HG03457 (cell line): Measurements from ENCODE around the gene SLC25A13.
"Not testable (repeated sequence)": the region's sequence is repeated elsewhere in the genome, so short reads cannot be mapped to it uniquely, and the experiment has no call there.

ENCODE experiments used
- ATAC-seq: cut with Tn5 transposase; IDR thresholded peaks from one replicate; pipeline ENCODE4 v1.9.1; 2021; ENCODE audit warnings: moderate number of reproducible peaks; ENCODE audit not compliant: unreplicated experiment

SLC25A13 gene

DNA sequence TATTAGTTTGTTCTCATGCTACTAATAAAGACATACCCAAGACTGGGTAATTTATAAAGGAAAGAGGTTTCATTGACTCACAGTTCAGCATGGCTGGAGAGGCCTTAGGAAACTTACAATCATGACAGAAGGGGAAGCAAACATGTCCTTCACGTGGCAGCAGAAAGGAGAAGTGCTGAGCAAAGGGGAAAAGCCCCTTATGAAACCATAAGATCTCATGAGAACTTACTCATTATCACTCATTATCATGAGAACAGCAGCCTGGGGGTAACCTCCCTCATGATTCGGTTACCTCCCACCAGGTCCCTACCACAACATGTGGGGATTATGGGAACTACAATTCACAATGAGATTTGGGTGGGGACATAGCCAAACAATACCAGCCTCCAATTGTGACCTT lies 4.9 kb upstream of the SLC25A13 start:
- ATAC-seq: not testable (repeated sequence)

DNA sequence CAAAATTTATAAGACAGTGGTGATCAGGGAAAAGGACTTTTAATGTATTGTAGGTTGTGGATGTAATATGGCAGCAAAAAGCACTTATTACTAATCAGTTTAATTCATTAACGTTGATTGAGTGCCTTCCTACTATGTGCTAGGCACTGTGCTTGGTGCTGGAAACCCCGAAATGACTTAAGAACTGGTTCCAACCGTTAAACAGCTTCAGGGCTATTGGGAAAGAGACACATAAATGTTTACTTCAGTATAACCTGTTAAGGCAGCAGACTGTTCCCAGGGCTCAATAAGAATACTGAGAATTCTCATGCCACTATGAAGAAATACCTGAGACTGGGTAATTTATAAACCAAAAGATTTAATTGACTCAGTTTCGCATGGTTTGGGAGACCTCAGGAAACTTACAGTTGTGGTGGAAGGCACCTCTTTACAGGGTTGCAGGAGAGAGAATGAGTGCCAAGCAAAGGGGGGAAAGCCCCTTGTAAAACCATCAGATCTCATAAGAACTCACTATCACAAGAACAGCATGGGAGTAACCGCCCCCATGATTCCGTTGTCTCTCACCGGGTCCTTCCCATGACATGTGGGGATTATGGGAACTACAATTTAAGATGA lies 1.1 kb upstream of the SLC25A13 start:
- no peak for ATAC-seq

DNA sequence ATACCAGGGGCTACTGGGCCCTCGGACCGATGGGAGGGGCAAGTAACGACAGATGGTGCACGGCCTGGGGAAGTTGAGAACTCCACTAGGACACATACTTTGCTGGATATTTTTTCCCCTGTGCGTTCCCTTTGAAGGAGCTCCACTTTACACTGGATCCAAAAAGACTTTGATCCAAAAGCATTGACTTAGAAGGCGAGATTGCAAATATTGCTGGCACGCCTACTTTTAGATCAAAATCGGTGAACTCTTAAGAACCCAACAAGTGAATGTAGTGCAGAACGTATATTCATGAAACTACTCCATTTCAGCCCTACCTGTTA lies 436 bp upstream of the SLC25A13 start:
- no peak for ATAC-seq

DNA sequence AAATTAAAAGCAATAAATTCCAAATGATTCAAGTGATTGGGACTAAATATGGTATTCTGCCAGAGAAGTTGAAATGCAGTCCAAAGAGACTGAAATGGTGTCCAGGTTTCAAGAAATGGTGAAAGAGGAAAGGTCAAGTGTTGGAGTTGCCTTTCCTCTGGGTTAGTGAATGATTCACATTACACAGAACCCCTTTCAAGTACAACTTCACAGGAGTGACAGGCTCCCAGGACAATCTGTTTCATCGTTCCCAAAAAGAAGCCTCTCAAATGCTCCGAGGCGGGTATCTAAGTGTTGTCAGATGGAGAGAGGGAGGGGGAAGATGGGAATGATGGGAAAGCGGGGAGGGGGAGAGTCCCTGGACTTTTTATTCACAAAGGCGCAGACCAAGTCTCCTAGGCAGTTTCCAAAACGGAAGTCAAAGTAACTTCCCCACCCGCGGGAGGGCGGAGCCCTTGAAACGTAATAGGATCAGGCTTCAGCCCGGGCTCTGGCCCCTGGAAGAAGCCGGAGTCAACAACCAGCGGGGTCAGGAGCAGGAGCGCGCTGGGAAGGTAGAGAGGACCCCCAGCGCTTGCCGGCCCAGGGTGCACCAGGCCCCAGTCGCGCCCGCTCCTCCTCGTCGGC lies 754 bp downstream of the SLC25A13 start:
- ATAC-seq: peak; percentile 33

DNA sequence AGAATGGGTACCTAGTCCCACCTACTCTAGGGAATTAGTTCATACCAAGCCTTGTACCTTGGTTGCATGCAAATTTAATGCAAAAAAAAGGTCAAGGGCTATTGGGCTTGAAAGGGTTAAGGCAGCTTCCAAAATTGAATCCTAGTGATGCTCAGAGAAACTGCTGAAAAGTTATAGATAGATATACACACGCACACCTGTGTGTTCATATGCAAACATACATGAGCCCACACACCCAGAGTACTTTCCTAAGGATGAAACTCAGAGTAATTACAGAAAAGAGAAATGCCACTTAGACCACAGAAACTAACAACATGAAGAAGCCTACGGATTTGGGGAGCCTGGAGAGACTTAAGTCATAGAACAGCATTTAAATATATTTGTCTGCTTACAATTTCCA lies 1.5 kb downstream of the SLC25A13 start:
- ATAC-seq: peak; percentile 43

DNA sequence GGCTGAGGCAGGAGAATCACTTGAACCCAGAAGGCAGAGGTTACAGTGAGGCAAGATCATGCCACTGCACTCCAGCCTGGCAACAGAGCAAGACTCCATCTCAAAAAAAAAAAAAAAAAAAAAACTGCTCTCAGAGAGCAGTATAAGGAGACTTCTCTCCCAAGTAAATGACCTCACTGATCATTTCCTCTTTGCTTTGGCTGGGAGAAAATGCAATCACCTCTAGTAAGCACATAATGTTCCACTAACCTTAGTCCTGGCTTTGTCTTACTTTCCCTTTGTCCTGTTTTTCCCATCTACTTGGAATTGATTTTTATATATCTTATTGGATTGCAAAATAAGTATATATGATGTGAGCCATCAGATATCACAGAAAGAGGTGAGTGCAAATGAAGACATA lies 2.5 kb downstream of the SLC25A13 start:
- no peak for ATAC-seq

DNA sequence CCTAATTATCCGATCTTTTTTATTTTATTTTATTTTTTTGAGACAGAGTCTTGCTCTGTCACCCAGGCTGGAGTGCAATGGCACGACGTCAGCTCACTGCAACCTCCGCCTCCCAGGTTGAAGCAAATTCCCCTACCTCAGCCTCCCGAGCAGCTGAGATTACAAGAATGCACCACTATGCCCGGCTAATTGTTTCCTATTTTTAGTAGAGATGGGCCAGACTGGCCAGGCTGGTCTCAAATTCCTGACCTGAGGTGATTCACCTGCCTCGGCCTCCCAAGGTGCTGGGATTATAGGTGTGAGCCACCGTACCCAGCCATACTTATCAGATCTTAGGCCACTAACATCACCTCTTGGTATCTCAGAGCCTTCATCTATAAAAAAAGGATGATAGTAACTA lies 4.9 kb downstream of the SLC25A13 start:
- ATAC-seq: no peak

DNA sequence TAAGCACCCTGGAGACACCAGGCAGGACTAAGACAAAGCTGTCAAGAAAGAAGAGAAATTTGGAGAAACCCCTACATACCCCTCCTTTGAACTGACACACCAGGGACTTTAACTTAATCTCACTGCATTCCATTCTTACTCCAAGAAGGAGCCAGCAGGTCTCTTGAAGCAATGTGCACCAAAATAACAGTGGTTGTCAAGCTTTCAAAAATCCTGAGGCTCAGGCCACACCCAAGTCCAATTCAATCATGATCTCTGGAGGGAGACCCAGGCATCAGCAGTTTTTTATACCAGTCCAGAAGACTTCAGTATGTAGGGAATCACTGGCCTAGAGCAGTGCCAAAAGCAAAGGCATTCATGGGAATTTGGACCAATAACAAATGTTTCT lies 6.8 kb downstream of the SLC25A13 start:
- ATAC-seq: no peak

DNA sequence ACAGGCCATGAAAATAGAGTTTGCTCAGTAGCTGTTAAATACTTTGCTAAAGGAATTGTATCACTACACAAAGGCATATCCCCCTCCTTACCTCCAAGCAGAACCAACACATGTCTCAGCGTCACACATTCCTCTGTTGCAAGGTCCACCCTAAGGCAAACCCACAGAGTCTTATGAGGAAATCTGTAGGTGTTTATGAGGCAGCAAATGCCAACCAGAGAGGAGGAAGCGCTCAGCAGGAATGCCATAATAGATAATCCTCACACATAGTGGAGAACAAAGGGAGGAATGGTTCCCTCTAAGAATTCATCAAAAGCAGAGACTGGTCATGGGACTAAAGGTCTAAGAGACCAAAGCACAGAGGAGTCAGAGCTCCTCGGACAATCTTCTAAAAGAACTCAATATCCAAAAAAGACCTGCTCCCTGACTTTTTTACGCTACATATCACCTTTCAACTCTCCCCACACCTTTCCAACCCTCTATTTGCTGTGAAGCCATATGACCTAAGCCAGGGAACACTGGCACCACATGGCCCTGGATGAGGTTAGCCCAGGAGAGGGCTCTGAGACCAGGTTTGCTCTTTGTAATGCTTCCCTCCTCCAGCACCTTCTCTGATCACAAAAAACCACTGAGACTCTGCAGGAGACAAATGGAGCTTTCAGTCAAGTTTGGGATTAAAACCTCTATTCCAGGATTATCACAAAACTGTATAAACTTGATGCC lies 7.3 kb downstream of the SLC25A13 start:
- no peak for ATAC-seq

DNA sequence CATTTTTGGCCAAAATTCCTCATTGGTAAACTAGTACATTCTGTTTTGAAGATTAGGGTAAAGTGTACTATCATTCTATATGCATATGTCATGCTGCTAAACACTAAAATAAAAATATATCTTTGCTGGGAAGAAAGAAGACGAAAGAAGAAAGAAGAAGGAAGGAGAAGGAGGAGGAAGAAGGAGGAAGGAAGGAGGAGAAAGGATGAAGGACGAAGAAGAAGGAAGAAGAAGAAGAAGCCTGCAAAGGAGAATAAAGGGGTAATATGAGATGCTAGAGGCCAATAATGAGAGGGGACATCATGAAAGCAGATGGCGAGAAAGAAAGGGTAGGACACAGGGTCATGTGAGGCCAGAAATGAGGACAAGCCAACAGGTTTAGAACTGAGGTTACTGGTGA lies 8.0 kb downstream of the SLC25A13 start:
- ATAC-seq: no peak

DNA sequence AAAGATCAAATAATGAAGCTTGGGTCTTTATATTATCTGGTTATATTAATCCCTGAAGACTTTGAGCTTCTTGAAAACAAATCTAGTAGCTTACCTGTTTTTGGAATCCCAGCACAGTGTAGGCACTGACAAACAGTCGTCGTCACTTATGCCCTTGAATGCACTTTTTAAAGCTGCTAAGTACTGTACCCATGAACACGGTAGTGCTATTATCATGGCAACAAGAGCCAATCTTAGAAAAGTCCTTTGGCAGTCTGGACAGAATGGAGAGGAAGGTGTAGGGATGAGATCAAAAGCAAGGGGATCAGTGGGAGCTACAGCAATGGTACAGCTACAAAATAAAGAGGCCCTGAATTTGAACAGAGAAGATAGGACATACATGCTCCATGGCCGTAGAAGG lies 9.4 kb downstream of the SLC25A13 start:
- ATAC-seq: no peak

DNA sequence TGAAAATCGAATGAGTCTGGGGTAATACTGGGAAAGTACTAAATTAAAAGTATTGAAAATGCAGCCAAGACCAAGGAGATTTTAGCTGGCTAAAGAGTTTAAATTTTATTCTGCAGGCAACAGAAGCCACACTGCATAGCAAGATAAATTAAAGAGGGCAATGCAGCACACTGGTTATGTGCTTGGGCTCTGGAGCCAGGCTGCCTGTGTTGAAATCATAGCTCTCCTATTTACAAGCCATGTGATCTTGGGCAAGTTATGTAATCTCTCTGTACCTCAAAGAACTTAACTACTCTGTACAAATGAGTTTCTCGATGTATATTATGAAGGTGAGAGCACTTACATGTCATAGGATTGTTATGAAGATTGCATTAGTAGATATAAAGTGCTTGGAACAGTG lies 9.9 kb downstream of the SLC25A13 start:
- no peak for ATAC-seq

DNA sequence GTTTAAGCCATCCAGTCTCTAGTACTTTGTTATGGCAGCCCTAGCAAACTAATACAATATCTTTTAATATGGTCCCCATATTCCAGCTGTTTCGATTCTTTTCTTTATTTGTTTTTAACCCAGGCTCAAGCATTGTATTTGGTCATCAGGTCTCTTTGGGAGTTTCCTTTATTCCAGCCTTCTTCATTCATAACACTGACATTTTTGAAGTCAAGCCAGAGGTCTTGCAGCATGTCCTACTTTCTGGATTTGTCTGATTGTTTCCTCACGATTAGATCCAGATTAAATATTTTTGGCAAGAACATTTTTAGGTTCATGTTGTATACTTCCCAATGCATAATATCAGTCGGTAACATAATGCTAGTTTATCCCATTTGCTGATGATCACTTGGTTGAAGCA lies 11.8 kb downstream of the SLC25A13 start:
- ATAC-seq: no peak

DNA sequence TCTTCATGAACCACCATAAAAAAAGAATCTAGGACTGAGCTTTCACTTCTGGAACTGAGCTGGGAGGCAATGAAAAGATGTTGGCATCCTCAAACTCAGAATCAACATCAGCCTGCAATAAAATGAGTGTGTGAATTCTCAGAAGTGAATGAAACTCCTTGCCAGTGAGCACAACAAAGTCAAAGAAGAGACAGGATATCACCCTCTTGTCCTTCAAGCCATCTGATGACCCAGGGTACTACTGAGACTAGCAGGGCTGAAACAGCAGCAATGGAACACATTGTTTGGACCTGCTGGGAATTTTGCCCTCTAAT lies 13.0 kb downstream of the SLC25A13 start:
- ATAC-seq: no peak

DNA sequence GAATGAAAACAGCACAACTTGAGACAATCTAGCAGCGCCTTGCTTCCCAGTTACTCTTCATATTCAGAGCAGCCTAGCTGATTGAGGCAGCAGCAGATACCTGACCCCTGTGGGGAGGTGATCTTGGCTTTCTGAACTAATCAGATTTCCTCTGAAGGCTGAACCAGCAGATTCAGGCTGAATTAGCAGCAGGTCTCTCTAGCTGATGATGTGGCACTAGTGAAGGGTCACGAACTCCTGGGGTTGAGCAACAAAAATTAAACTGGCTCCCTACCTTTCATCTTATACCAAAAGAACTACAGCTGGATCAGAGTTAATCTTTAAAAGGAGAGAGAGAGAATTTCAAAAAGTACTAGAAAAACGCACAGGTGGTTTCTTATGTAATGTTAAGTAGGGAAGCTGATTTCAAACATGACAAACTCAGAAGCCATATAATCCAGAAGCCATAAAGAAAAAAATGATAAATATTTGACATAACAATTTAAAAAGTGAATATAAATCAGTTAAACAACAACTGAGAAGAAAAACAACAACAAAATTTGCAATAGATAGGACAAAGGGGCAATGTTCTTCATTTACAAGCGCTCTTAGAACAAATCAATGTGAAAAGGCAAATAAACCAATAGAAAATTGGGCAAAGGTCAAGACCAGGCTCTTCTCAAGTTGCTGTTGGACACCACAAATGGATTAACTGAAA lies 13.5 kb downstream of the SLC25A13 start:
- no peak for ATAC-seq

DNA sequence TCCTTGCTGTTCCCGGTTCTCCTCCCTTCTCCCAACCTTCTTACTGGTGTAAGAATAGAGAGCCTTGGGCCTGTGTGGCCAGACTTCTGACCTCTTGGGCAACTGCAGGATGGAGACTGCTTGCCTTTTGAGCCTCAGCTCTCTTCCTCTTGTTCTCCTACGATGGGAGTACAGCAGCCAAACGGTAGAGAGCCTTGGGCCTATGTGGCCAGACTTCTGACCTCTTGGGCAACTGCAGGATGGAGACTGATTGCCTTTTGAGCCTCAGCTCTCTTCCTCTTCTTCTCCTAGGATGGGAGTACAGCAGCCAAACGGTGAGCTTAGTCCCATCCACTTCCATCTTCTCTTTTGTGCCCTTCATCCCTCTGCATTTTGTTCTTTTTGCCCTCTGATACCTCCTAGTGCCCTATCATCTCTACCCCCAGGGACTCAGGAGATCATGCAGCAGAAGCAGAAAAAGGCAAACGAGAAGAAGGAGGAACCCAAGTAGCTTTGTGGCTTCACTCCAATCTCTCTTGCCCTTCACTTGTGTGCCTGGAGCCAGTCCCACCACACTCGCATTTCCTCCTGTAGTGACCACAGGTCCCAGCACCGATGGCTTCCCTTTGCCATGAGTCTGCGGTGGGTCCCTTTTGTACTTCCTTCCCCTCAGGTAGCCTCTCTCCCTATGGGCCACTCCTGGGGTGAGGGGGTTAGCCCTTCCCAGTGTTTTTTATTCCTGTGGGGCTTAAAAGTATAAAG lies 15.3 kb downstream of the SLC25A13 start:
- no peak for ATAC-seq

DNA sequence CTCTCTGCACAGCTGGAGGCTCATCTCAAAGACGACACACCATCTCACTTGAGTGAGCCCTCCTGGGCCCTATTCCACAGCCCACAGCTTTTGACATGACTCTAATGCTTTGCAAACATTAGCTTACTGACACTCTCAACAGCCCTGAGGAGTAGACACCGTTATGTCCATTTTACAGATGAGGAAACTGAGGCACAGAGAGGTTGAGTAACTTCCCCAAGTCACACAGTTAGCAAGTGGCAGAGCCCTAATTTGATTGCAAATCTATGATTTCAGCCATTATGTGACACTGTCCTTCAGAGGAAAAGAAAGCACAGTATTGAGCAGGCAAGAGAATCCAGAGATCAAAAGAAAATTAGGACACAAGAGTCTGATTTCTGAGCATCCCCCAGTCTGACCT lies 16.0 kb downstream of the SLC25A13 start:
- no peak for ATAC-seq

DNA sequence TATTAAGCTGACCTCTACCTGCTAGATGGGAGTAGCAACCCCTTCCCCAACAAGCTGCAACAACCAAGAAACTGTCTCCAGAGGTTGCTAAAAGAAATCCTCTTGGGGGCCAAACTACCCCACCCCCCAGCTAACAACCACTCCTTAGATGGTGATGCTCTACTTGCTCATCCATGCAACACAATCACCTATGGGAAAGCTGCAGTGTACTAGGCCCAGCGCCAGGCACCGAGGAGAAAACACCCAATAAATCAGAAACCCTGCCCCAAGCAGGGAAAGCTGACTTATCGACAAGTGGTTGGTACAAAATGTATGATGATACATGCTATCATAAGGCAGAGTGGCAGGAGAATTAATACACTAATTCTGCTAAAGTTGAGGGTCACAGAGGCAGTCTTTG lies 17.3 kb downstream of the SLC25A13 start:
- no peak for ATAC-seq

DNA sequence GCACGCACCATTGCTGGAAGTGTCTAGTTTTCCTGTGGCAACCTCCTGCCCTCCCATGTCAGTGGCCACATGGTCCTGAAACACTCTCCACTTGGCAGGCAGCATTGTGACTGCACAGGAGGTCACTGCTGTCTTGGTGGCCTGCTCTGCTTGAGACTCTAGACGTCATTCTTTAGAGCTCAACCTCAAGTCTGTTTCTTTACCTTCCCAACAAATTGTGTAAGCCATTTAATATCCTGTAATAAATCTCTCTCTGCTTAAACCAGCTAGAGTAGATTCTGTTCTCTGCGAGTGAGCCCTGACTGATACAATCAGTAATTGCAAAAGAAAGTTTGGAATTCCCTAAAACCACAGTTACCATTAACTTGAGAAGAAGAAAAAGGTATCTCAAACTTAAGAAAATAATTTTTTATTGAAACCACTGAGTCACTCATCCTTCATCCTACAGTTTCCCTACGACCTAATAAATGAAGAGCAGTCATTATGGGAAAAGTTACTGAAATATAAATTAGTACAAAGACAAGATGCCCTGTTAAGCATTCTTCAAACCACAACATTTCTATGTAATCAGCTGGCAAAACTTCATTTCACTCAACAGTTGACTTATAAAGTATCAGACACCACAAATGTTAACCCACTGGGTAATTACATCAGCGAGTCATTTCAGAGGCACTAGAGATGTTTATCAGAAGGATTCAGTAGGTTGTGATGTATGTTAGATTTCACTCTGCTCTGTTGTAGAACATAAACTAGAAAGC lies 18.0 kb downstream of the SLC25A13 start:
- ATAC-seq: peak; percentile 43

DNA sequence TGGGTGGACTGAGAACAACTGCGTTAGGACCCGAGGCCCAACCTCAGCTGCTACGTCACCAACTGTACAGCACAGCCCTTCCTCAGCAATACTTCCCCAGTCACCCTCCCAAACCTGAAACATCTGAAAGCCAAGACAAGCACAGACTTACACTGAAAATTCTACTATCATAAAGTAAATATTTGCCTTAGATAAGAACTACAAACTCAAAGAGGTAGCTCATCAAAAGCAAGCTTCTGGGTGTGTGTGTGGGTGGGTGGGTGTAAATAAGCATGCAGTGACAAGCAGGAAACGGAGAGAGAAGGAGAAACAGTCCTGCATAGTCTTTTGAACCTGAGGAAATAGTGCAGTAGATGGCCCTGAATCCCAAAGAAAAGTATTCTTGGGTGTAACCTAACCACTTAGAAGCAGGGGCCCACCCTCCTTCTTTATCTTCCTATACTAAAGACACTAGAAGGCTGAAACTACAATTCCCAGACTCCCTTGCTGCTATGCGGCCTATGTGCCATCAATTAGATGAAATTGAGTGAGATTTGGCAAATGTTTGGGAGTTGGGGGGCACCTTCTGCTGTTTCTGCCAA lies 18.7 kb downstream of the SLC25A13 start:
- ATAC-seq: no peak
